GM18499 (cell line): ENCODE results near the gene DHRSX.
A peak's percentile ranks its signal among the peaks of the same experiment; 100 is the strongest.
"Not testable (repeated sequence)": the region's sequence is repeated elsewhere in the genome, so short reads cannot be mapped to it uniquely, and the experiment has no call there.

Experiments used
- ATAC-seq: cut with Tn5 transposase; IDR thresholded peaks from one replicate; pipeline ENCODE4 v1.9.1; 2021; ENCODE audit warnings: moderate number of reproducible peaks; ENCODE audit not compliant: insufficient read depth, unreplicated experiment

Gene DHRSX

DNA sequence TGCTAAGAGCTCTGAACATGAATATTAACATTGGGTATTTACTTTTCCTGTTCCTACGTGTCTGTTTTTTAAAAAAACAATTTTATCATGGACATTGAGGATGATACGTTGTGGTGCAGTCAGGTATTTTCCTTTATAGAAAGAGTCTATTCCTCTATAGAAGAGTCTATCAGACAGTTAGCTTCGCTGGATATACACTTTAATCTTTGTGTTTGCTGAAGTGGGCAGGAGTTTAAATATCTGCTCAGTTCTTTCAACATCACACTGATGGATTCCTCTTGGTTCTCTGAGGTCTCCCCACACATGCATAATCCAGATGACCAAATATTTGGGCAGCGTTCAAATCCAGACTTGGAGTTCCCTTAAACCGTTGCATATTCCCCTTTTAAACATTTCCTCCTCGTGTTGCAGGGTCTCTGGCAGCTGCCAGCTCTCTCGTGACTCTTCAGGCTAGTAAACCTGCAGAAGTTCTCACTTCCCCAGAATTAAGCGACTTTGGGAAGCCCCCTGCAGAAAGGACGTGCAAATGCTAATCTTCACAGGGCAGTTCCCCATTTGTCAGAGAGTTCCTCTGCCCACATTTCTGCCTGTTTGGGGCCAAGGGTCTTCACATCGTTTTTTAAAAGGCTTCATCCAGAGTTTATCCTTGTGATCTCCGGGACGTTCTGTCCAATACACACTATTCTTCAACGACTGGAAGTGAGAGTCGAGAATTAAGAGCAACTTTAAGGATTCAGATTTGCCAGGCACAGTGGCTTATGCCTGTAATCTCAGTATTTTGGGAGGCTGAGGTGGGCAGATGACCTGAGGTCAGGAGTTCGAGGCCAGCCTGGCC is 20.5 kb upstream of the DHRSX start:
- peak; percentile 60 for ATAC-seq

DNA sequence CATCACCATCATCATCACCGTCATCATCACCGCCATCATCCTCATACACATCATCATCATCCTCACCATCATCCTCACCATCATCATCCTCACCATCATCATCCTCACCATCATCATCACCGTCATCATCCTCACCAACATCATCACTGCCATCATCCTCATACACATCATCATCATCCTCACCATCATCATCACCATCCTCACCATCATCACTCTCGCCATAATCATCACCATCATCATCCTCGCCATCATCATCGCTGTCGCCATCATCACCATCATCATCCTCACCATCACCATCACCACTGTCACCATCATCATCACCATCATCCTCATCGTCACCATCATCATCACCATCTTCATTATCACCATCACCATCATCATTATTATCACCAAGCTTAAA is 19.8 kb upstream of the DHRSX start:
- ATAC-seq: no peak

DNA sequence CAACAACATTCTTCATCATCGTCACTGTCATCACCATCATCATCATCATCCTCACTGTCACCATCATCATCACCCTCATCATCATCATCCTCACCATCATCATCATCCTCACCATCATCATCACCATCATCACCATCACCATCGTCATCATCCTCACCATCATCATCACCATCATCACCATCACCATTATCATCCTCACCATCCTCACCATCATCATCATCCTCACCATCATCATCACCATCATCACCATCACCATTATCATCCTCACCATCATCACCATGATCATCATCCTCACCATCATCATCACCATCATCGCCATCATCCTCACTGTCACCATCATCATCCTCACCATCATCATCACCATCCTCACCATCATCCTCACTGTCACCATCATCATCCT is 18.9 kb upstream of the DHRSX start:
- not testable (repeated sequence) for ATAC-seq

DNA sequence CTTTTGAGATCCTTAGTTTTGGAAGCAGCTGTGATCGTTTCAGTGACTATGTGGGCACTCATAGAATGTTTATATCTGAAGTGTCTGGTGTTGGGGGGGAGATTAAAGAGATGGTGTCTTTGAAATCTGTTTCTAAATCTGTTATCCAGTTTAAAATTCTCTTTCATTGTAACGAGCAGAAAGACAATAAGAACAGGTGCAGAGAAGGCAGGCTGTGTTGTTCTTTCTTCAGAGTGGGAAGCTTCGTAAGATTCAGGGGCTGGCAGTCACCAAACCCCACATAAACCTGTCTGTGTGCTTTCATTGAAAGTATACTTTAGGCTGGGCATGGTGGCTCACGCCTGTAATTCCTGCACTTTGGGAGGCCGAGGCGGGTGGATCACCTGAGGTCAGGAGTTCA is 16.3 kb upstream of the DHRSX start:
- ATAC-seq: no peak

DNA sequence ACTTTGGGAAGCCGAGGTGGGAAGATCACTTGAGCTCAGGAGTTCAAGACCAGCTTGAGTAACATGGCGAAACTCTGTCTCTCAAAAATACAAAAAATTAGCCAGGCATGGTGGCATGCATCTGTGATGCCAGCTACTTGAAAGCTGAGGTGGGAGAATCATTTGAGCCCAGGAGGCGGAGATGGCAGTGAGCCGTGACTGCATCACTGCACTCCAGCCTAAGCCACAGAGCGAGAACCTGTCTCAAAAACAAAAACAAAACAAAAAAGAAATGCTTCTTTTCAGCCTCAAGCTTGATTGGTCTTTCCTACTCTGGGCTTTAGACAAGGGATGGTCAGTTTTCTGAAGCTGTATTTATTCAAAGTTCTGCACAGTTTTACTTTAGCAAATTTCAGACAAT is 15.8 kb upstream of the DHRSX start:
- peak; percentile 66 for ATAC-seq

DNA sequence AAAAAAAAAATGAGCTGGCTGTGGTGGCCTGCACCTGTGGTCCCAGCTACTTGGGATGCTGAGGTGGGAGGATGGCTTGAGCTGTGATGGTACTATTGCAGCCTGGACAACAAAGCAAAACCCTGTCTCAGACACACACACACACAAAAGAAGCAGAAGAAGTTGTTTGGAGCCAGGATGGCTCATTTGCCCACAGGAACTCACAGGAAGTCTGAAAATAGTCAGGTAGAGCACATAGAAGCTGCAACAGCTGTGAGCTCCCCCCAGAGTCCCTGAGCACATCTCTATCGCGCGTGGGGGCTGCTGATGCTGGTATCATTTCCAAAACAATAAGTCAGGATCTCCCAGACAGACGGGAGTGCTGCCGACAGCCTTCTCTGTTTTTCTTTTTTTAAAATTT is 13.4 kb upstream of the DHRSX start:
- no peak for ATAC-seq

DNA sequence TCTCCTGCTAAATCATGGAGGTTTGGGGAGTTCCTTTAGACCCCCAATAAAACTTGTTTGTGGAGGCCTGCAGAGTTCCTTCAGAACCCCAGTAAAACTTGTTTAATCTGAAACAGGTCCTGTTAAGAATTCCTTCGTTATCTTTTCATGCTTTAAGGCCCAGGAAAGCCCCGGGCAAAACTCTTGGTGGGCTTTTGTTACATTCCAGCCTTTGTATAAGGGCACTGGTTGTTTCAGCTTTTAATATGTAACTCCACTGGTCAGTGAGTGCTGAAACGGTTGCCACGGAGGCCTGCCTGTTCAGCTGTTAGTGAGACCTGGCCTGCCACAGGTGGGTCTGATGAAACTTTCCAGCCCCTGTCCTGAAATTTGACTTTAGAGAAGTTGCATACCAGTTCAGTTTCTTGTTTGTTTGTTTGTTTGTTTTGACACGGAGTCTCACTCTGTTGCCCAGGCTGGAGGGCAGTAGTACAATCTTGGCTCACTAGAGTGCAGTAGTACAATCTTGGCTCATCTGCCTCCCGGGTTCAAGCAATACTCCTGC is 12.4 kb upstream of the DHRSX start:
- no peak for ATAC-seq

DNA sequence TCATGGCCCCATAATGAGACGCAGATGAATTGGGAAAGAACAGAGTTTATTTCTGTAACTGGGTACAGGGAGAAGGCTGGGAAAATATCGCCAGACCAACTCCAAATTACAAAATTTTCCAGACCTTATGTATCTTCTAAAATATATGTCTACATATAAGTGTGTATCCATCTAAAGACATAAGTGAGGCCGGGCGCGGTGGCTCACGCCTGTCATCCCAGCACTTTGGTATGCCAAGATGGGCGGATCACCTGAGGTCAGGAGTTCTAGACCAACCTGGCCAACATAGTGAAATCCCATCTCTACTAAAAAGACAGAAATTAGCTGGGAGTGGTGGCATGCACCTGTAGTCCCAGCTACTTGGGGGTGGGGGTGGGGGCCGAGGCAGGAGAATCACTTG is 11.7 kb upstream of the DHRSX start:
- ATAC-seq: no peak

DNA sequence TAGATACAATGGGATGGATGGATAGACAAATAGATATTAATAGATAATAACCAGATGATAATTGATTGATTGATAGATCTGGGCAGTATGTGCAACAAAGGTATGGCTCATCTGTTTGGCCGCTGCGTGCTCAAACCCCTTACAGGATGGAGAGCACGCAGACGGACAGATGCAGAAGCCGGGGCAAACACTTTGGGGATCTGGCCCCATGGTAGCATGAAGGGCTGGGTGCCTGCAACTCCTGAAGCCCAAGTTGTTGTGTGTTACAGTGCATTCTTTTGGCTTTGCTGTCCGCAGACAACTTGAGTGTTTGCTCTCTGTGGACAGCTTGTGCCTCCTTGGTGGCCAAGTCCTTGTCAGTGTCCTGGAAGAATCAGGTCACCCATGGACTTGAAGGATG is 10.6 kb upstream of the DHRSX start:
- ATAC-seq: no peak

DNA sequence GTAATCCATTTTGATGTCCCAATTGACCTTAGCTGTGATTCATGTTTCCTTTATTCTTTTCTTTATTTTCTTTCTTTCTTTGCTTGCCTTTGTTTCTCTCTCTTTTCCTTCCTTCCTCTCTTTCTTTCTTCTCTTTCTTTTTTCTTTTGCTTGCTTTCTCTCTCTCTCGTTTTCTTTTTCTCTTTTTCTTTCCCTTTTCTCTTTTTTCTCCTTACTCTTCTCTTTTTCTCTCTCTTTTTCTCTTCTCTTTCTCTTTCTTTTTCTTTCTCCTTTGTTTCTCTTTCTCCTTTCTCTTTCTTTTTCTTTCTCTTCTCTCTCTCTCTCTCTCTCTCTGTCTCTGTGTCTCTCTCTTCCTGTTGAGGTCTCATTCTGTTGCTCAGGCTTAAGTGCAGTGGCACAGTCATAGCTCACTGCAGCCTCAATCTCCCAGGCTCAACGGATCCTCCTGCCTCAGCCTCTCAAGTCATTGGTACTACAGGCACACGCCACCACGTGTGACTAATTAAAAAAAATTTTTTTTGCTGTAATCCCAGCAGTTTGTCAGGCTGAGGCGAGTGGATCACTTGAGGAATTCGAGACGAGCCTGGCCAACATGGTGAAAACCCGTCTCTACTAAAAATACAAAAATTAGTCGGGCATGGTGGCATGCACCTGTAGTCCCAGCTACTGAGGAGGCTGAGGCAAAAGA is 8.0 kb upstream of the DHRSX start:
- ATAC-seq: no peak

DNA sequence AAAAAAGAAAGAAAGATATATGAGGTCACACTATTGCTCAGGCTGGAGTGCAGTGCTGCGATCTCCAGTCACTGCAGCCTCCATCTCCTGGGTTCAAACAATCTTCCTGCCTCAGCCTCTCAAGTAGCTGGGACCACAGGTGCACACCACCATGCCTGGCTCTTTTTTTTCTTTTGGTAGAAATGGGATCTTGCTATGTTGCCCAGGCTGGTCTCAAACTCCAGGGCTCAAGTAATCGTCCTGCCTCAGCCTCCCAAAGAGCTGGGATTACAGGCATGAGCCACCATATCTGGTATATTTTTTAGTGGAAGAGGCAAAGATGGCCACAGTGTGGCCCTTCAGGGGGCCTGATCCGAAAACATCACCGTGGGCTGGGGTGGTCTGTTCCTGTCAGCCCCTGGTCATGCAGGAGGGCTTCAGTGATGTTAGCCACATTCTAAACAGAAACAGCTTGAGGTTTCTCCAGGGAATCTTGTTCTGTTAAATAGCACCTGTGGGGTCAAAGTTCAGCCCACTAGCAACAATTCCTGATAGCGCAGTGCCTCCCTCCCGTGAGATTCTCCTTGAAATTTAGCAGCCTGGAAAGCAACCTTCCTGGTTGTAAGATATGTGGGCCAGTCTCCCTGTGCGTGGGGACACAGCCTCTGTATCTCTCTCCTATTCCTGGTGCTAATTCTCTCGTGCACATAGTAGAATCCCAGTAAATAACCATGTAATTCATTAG is 7.3 kb upstream of the DHRSX start:
- ATAC-seq: no peak

DNA sequence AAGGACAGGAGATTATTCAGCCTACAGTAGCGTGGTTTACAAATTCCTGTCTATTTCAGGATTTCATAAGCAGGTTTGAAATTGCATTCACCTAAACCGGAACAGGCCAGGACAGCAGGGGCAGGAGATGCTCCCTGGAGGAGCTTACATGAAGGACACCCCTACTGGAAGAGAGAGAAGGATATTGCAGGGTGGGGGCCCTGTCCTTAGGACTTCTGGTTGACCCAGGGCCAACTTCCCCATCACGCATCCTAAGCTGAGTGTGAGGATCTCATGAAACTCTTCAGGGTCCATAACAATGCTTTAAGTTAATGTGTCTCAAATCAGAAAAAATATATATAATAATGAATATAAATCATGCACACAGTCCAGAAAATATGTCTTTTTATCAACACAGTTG is 6.4 kb upstream of the DHRSX start:
- no peak for ATAC-seq

DNA sequence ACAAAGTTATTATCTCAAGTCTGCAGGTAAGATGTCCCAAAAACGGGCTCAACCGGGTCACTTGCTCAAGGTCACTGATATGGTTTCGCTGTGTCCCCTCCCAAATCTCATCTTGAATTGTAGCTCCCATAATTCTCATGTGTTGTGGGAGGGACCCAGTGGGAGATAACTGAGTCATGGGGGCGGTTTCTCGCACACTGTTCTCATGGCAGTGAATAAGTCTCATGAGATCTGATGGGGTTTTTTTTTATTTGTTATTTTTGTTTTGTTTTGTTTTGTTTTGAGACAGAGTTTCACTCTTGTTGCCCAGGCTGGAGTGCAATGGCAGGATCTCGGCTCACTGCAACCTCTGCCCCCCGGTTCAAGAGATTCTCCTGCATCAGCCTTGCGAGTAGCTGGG is 4.6 kb upstream of the DHRSX start:
- ATAC-seq: not testable (repeated sequence)

DNA sequence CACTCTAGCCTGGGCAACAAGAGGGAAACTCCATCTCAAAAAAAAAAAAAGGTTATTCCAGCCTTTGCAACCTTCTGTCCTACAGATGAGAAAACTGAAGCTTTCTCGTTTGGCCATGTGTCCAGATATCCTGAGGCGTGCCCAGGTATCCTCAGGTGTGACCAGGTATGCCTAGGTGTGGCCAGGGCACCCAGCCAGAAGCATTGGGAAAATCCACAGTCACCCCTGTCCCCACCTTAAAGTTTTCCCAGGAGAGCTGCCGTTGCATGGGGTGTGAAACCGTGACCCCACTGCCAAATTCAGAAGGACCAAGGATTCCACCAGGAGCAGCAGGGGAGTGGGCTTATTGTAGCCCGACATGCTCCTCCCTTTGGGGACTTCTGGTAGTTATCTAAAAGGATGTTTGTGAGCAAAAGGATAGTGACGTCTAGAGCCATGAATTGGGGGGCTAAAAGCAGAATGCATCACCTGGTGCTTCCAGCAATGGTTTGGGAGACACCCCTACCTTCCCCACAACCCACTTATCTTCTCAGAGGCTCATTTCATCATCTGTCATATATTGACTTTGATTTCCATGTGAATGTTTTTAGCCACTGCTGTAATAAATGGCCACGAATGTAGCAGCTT is 4.0 kb upstream of the DHRSX start:
- ATAC-seq: no peak

DNA sequence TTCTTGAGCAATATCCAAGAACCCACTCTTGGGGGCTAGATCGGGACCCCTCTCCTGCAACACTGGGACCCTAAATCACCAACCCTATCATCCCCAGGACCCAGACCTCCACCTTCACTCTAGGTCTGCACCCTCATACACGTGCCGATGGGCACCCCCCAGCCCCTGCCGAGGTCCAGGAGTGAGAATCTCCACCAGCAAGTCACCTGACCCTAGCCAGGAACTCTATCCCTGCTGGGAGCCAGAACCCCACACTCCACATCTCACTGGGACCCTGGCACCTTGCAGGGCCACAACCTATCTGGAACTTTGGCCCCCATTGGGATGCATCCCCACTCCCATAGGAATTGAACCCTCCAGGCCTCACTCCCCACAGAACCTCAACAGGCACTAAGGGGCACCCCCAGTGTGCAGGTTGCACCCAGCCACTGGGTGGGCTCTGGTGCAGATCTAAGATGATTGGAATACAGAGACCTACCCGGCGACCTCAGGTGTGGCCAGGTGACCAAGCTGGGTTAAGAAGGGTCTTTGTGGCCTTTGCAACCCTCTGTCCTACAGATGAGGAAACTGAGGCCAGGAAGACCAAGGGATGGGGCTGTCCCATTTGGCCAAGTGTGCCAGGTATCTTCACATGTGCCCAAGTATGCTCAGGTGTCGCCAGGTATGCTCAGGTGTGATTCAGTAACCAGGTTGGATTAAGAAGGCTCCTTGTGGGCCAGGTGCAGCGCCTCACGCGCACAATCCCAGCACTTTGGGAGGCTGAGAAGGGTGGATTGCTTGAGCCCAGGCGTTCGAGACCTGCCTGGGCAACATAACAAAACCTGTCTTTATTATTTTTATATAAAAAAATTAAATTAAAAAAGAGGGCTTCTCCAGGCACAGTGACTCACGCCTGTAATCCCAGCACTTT is 3.1 kb upstream of the DHRSX start:
- no peak for ATAC-seq

DNA sequence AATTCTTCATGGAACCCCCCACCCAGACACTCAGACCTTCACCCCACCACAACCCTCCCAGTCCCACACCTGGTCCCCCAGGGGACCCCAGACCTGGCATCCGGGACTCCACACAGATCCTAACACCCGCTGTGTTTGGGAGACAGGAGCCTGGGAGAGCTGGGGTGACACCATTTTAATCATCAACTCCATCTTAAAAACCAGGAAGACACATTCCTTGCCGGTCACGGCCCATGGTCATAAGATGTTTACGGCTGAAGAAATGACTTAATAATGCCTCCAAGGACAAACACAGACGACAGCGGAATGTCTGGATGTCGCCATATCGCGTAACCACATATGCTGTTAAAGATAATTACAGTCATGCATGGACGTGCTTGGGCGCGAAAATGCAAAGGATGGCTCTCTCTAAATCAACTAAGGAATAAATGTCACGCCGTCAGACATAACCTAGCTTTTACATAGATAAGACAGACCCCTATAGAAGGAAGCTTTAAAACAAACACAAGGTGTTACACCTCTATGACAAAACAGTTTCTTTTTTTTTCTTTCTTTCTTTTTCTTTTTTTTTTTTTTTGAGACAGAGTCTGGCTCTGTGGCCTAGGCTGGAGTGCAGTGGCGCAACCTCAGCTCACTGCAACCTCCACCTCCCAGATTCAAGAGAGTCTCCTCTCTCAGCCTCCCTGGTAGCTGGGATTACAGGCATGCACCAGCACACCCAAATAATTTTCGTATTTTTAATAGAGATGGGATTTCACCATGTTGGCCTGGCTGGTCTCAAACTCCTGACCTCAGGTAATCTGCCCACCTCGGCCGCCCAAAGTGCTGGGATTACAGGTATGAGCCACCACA is 2.1 kb upstream of the DHRSX start:
- no peak for ATAC-seq

DNA sequence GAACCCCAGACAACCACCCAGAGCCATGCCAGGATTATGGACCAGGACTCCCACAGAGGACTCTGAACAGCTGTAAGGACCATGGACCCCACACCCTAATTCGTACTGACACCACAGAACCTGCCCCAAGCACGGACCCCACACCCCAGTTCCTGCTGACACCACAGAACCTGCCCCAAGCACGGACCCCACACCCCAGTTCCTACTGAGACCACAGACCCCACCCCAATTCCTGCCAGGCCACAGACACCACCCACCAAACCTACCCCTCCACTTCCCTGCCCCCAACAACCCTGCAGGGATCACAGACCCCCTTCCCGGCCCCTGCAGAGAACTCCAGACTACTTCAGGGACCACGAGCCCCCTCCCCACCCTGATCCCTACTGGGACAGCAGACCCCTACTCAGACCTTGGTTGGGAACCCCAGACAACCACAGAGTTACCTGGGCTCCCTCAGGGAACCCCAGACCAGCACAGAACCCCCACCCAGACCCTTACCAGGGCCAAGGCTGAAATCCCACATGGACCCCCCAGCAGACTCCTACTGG is 1.4 kb upstream of the DHRSX start:
- no peak for ATAC-seq

DNA sequence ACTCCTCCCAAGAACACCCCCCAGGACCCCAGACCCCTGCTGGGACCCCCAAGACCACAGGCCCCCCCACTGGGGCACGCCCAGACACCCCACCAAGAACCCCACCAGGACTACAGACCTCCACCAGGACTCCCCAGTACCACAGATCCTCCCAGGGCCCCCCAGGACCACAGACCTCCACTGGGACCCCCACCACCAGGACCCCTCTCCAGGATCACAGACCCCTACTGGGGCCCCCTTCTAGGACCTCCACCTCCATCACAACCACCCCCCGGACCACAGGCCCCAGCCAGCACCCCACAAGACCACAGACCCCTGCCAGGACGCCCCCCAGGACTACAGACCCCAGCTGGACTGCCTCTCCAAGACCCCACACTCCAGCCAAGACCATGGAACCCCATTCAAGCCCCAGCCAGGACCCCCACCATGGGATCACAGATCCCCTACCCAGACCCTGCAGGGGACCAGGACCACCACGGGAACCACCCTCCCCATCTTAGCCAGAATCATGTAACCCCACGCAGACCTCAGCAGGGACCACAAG is 855 bp upstream of the DHRSX start:
- ATAC-seq: no peak
